Measurements from ENCODE around the gene PTGDS.

PTGDS gene

GRCh38 chr9:137029058-137029936 lies 52.0 kb downstream of the PTGDS start (continued):
- TF ChIP-seq AEBP2 (tag by site-specific recombination; IDR thresholded peaks at IDR 0.05; ENCODE audit: borderline replicate concordance) (no peak), PRDM6 (tag by site-specific recombination; IDR thresholded peaks at IDR 0.05) (no peak), ZNF335 (tag by site-specific recombination; conservative IDR thresholded peaks at IDR 0.05) (no peak), ZNF513 (tag by site-specific recombination; IDR thresholded peaks at IDR 0.05) (no peak), ZNF292 (tag by site-specific recombination; IDR thresholded peaks at IDR 0.05; ENCODE audit: borderline replicate concordance, low read depth) (no peak), HOXA7 (CRISPR knock-in tag; IDR thresholded peaks at IDR 0.05; ENCODE audit: borderline replicate concordance) (no peak), ZNF423 (tag by site-specific recombination; IDR thresholded peaks at IDR 0.05) (no peak), ZNF639 (tag by site-specific recombination; IDR thresholded peaks at IDR 0.05) (peak; percentile 50; the same call in 1 of the 2 replicates), WT1 (tag by site-specific recombination; IDR thresholded peaks at IDR 0.05) (no peak), ZNF16 (tag by site-specific recombination; IDR thresholded peaks at IDR 0.05; ENCODE audit: low read depth) (no peak), ZNF391 (tag by site-specific recombination; IDR thresholded peaks at IDR 0.05; ENCODE audit: borderline replicate concordance, low read depth) (peak; percentile 54; the same call in 1 of the 2 replicates), ZNF354C (tag by site-specific recombination; IDR thresholded peaks at IDR 0.05; ENCODE audit: borderline replicate concordance, low read depth) (no peak), ZNF792 (tag by site-specific recombination; IDR thresholded peaks at IDR 0.05) (no peak), ZNF677 (tag by site-specific recombination; IDR thresholded peaks at IDR 0.05) (no peak), ZNF571 (tag by site-specific recombination; IDR thresholded peaks at IDR 0.05) (no peak), SP3 (tag by site-specific recombination; IDR thresholded peaks at IDR 0.05) (no peak), ZNF701 (tag by site-specific recombination; IDR thresholded peaks at IDR 0.05) (no peak), TCF7L2 (IDR thresholded peaks at IDR 0.05; ENCODE audit: borderline replicate concordance, low read depth, low read length) (no peak), ZBTB44 (tag by site-specific recombination; IDR thresholded peaks at IDR 0.05) (no peak), GLI4 (tag by site-specific recombination; IDR thresholded peaks at IDR 0.05) (no peak), ZNF302 (tag by site-specific recombination; IDR thresholded peaks at IDR 0.05; ENCODE audit: low read depth) (no peak), ZNF324 (tag by site-specific recombination; IDR thresholded peaks at IDR 0.05) (no peak; the same call in 1 of the 2 replicates), ZXDB (tag by site-specific recombination; IDR thresholded peaks at IDR 0.05) (no peak), ZSCAN4 (tag by site-specific recombination; IDR thresholded peaks at IDR 0.05) (no peak), ZNF202 (tag by site-specific recombination; IDR thresholded peaks at IDR 0.05; ENCODE audit: borderline replicate concordance) (no peak), ZNF548 (tag by site-specific recombination; IDR thresholded peaks at IDR 0.05) (no peak), ZNF777 (tag by site-specific recombination; IDR thresholded peaks at IDR 0.05; ENCODE audit: borderline replicate concordance) (no peak), KLF10 (tag by site-specific recombination; IDR thresholded peaks at IDR 0.05) (no peak), ZNF433 (tag by site-specific recombination; IDR thresholded peaks at IDR 0.05; ENCODE audit: low read depth) (no peak), ZNF23 (tag by site-specific recombination; IDR thresholded peaks at IDR 0.05; ENCODE audit: borderline replicate concordance) (no peak), ZNF707 (tag by site-specific recombination; IDR thresholded peaks at IDR 0.05) (no peak), ZFP69B (tag by site-specific recombination; IDR thresholded peaks at IDR 0.05) (no peak)

Measured in HEK293 (cell line).